ENCODE measurements around the gene EZR. TPM values are rescaled to one million over a fixed set of nuclear protein-coding genes. Genes with fewer than 3 reads are reported as not detected.

Gene EZR
- total and polyA plus RNA-seq, 9 of the 15 experiments (the other 6 are each of a cell fraction or from before 2014, with no cell fraction given): 36.5 to 162 (median 104) TPM

DNA sequence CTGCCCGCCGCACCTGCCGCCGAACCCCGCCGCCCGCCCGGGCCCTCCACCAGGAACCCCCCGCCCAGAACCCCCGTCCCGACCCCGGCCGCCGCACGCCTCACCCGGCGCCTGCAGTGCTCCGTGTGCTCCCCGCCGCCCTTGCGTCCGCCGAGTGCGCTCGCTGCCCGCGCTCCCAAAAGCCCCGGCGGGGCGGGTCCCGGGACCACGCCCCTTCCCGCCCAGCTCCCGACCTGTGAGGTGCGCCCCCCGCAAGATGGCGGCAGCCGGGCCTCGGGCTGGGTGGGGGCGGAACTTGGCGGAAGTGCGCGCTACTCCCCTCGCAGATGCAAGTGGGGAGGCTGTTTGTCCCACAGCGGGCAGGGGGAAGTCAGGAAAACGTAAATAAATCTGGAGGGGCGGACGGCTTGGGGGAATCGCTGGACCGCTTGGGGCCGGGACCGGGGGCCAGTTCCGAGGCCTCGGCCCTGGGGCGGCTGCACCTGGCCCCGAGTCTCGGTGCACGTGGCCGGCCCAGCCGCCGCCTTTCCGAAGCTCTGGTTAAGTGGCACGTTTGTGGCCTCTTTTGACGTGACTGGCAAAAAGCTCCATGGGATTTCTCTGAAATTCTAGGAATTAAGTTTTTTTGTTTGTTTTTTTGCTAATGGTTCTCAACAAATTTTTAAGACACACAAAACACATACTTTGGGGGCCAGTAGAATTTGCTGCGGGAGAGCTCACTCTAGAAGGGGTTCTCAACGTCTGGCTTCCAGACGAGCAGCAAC, at the start of gene EZR (continued):
- TF ChIP-seq PRPF4 (IDR thresholded peaks at IDR 0.05; ENCODE audit: insufficient read depth, low read depth, low read length, poor library complexity, severe bottlenecking) (peak; percentile 68), NCOA2 (IDR thresholded peaks at IDR 0.05; ENCODE audit: partially characterized antibody in 2 of 2) (no peak), PCBP1 (IDR thresholded peaks at IDR 0.05; ENCODE audit: low read depth, low read length, poor library complexity, severe bottlenecking) (peak; percentile 62), ZNF668 (CRISPR knock-in tag; IDR thresholded peaks at IDR 0.05) (peak; percentile 90), FIP1L1 (IDR thresholded peaks at IDR 0.05; ENCODE audit: low read depth, low read length, poor library complexity, severe bottlenecking) (peak; percentile 43), C11orf30 (IDR thresholded peaks at IDR 0.05; ENCODE audit: low read depth) (no peak), ZNF282 (CRISPR knock-in tag; IDR thresholded peaks at IDR 0.05) (0 out of 2 replicates have a peak, but pooled peaks have one; percentile 36), ARID2 (IDR thresholded peaks at IDR 0.05) (no peak), GTF2F1 (IDR thresholded peaks at IDR 0.05; ENCODE audit: low read depth, low read length) (peak; percentile 58), HDAC2 (IDR thresholded peaks at IDR 0.05) (peak; percentile 73; the same call in 1 of the 2 replicates), CBX1 (IDR thresholded peaks at IDR 0.05; ENCODE audit: low read depth) (peak; percentile 88; the same call in 1 of the 2 replicates)
- TF ChIP-seq, protein P1, sequence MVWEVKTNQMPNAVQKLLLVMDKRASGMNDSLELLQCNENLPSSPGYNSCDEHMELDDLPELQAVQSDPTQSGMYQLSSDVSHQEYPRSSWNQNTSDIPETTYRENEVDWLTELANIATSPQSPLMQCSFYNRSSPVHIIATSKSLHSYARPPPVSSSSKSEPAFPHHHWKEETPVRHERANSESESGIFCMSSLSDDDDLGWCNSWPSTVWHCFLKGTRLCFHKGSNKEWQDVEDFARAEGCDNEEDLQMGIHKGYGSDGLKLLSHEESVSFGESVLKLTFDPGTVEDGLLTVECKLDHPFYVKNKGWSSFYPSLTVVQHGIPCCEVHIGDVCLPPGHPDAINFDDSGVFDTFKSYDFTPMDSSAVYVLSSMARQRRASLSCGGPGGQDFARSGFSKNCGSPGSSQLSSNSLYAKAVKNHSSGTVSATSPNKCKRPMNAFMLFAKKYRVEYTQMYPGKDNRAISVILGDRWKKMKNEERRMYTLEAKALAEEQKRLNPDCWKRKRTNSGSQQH (CRISPR knock-in tag; IDR thresholded peaks at IDR 0.05): peak; percentile 82; the same call in 1 of the 2 replicates
- TF ChIP-seq, protein P2, sequence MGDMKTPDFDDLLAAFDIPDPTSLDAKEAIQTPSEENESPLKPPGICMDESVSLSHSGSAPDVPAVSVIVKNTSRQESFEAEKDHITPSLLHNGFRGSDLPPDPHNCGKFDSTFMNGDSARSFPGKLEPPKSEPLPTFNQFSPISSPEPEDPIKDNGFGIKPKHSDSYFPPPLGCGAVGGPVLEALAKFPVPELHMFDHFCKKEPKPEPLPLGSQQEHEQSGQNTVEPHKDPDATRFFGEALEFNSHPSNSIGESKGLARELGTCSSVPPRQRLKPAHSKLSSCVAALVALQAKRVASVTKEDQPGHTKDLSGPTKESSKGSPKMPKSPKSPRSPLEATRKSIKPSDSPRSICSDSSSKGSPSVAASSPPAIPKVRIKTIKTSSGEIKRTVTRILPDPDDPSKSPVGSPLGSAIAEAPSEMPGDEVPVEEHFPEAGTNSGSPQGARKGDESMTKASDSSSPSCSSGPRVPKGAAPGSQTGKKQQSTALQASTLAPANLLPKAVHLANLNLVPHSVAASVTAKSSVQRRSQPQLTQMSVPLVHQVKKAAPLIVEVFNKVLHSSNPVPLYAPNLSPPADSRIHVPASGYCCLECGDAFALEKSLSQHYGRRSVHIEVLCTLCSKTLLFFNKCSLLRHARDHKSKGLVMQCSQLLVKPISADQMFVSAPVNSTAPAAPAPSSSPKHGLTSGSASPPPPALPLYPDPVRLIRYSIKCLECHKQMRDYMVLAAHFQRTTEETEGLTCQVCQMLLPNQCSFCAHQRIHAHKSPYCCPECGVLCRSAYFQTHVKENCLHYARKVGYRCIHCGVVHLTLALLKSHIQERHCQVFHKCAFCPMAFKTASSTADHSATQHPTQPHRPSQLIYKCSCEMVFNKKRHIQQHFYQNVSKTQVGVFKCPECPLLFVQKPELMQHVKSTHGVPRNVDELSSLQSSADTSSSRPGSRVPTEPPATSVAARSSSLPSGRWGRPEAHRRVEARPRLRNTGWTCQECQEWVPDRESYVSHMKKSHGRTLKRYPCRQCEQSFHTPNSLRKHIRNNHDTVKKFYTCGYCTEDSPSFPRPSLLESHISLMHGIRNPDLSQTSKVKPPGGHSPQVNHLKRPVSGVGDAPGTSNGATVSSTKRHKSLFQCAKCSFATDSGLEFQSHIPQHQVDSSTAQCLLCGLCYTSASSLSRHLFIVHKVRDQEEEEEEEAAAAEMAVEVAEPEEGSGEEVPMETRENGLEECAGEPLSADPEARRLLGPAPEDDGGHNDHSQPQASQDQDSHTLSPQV (IDR thresholded peaks at IDR 0.05): peak; percentile 99
- TF ChIP-seq, protein P3, sequence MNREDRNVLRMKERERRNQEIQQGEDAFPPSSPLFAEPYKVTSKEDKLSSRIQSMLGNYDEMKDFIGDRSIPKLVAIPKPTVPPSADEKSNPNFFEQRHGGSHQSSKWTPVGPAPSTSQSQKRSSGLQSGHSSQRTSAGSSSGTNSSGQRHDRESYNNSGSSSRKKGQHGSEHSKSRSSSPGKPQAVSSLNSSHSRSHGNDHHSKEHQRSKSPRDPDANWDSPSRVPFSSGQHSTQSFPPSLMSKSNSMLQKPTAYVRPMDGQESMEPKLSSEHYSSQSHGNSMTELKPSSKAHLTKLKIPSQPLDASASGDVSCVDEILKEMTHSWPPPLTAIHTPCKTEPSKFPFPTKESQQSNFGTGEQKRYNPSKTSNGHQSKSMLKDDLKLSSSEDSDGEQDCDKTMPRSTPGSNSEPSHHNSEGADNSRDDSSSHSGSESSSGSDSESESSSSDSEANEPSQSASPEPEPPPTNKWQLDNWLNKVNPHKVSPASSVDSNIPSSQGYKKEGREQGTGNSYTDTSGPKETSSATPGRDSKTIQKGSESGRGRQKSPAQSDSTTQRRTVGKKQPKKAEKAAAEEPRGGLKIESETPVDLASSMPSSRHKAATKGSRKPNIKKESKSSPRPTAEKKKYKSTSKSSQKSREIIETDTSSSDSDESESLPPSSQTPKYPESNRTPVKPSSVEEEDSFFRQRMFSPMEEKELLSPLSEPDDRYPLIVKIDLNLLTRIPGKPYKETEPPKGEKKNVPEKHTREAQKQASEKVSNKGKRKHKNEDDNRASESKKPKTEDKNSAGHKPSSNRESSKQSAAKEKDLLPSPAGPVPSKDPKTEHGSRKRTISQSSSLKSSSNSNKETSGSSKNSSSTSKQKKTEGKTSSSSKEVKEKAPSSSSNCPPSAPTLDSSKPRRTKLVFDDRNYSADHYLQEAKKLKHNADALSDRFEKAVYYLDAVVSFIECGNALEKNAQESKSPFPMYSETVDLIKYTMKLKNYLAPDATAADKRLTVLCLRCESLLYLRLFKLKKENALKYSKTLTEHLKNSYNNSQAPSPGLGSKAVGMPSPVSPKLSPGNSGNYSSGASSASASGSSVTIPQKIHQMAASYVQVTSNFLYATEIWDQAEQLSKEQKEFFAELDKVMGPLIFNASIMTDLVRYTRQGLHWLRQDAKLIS (CRISPR knock-in tag; IDR thresholded peaks at IDR 0.05): peak; percentile 78; the same call in 1 of the 2 replicates
- TF ChIP-seq, protein P4, sequence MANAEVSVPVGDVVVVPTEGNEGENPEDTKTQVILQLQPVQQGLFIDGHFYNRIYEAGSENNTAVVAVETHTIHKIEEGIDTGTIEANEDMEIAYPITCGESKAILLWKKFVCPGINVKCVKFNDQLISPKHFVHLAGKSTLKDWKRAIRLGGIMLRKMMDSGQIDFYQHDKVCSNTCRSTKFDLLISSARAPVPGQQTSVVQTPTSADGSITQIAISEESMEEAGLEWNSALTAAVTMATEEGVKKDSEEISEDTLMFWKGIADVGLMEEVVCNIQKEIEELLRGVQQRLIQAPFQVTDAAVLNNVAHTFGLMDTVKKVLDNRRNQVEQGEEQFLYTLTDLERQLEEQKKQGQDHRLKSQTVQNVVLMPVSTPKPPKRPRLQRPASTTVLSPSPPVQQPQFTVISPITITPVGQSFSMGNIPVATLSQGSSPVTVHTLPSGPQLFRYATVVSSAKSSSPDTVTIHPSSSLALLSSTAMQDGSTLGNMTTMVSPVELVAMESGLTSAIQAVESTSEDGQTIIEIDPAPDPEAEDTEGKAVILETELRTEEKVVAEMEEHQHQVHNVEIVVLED (CRISPR knock-in tag; IDR thresholded peaks at IDR 0.05): 0 out of 2 replicates have a peak, but pooled peaks have one; percentile 28
